ENCODE results near the gene CCND2.

CCND2 gene

DNA sequence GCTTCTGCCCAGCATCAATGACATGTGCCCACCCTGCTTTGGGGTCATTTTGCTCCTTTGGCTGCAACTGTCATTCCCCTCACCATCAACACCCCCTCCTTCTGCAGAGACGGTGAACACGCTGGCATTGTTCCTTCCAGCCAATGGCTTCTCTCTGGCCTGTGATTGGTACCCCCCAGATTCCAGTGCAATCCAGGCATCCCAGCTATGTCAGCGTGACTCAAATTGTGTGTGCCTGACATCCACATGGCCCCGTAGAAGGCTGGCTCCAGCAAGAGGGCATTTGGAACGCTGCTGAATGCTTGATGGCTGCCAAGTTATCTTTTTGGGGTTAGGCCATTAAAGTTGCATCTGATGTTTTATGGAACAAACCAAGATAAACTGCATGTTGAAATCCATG is 21.0 kb upstream of the CCND2 start:
- Histone ChIP-seq H3K27ac (no peak overlapping the region), H3K4me3 (no peak overlapping the region)

- Histone ChIP-seq H3K27ac (no peak overlapping the region), H3K4me3 (no peak overlapping the region)
These were observed 17.3 kb upstream of the CCND2 start for GRCh38 chr12:4256043-4256826.

DNA sequence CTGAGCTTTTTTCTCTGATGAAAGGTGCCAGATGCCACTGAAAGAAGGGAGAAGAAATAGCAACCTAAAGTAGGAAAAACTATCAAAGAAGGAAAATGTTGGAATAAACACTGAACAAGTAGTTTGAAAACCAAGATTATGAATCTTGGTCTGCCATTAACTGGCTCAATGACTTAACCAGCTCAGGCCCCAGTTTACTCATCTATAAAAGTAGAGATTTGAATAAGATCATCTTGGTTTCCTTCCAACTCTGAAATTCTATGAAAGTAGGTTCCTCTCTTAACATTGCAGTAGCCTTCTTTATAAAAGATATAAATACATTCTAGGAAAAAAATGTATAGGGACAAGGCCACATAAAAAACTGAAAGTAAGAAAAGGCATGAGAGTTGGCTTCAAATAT is 16.1 kb upstream of the CCND2 start:
- Histone ChIP-seq H3K4me3 (no peak overlapping the region), H3K27ac (no peak overlapping the region)

GRCh38 chr12:4259099-4259498 is 14.5 kb upstream of the CCND2 start:
- Histone ChIP-seq H3K4me3 (no peak overlapping the region), H3K27ac (no peak overlapping the region)

DNA sequence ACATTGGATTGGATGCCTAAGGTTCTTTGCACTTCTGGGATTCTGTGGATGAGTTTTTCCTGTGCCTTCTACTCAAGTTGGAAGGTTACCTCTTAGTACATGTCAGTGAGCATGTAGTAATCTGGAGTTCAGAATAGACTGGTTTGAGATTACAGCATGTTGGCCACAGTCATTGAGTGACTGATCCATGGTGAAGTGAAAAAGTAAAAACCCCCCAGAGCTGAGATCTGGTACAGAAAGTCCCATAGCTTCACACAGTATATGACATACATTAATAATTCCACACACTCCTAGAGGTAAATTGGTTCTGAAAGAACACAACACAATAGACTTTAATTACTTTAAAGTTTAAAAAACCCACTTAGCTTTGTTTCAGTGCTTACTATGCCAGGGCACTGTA is 11.9 kb upstream of the CCND2 start:
- Histone ChIP-seq H3K27ac (no peak overlapping the region), H3K4me3 (no peak overlapping the region)

GRCh38 chr12:4265280-4265679 is 8.3 kb upstream of the CCND2 start:
- Histone ChIP-seq H3K4me3 (no peak overlapping the region), H3K27ac (no peak overlapping the region)

DNA sequence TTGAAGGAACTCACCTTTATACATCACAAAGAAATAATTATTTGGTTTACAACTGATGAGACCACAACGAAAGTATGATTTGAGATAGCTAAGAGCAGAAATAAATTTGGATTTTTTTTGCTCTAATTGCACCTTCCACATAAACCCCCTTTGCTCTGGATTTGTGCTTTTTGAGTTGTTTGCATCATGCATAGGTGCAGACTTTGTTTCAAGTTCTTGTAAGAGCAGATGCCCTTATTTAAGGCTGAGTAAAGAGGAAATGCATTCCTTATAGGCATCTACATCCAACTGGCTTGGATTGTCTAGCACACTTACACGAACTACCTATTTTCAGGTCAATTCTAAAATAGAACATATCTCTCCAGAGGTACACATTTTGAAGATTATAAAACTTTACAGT is 6.6 kb upstream of the CCND2 start:
- no peak overlapping the region for H3K27ac ChIP-seq
- no peak overlapping the region for H3K4me3 ChIP-seq

DNA sequence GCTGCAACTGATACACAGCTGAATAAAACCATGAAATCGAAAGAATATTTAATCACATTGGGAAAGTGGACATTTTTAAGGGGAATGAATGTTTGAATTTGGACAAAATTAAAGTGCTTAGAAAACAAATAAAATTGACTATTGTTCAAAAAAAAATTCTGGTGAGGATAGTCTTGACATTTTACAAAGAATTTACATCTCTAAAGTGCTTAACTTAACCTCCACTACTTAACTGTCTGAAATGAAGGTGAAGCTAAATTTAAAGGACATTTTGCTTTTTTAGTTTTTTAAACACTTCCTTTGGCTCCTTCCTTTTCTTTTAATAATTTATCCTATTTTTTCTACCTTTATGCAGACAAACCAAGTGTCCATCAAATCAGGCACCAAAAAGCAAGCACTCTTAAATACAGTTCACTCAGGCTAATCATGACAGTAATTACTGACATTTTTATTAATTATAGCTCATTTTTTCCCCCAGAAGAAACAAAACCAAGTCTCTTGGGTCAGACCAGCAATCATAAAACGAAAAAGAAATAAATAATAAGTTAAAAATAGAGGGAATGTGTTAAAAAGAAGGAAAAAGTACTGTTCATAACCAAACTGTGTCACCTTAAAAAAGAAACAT is 5.7 kb upstream of the CCND2 start:
- Histone ChIP-seq H3K4me3 (no peak overlapping the region), H3K27ac (no peak overlapping the region)

GRCh38 chr12:4268329-4269181 is 5.0 kb upstream of the CCND2 start:
- Histone ChIP-seq H3K27ac (peak overlapping the region in 20 of 21 experiments; percentile 65 to 96 (median 84)), H3K4me3 (peak overlapping the region; percentile 26 to 76 (median 59))

DNA sequence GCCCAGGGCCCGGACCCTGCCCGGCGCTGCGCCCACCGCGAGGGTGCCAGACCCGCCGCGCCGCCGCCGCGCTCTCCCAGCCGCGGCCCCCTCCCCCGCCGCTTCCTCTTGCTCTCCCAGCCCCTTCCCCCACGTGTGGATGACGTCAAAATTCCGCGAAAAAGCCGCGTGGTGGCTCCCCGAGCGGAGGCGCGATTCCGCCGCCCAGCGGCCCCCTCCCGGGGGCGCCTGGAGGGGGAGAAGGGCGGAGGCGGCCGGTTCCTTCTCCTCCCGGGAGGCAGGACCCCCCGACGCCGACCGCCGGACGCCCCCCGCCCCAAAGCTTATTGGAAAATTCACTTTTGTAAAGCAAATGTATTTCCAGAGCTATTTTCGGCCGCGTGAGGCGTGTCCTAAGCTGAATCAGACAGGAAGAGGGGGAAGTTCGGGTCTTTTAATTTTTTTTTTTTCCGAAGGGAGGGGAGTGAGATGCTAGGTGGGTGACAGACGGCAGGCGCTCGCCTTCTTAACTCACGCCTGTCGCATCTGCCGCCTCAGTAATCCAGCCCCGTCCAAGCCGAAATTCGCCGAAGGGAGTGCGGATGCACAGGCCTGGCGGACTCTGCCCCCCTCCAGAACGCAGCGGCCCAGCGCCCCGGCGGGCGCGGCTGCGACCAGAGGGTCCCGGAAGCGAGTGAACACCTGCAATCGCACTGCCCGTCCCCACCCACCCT is 4.1 kb upstream of the CCND2 start:
- H3K4me3 ChIP-seq, result peak overlapping the region; percentile 26 to 76 (median 59)
- peak overlapping the region in 20 of 21 experiments; percentile 65 to 96 (median 84) for H3K27ac ChIP-seq

DNA sequence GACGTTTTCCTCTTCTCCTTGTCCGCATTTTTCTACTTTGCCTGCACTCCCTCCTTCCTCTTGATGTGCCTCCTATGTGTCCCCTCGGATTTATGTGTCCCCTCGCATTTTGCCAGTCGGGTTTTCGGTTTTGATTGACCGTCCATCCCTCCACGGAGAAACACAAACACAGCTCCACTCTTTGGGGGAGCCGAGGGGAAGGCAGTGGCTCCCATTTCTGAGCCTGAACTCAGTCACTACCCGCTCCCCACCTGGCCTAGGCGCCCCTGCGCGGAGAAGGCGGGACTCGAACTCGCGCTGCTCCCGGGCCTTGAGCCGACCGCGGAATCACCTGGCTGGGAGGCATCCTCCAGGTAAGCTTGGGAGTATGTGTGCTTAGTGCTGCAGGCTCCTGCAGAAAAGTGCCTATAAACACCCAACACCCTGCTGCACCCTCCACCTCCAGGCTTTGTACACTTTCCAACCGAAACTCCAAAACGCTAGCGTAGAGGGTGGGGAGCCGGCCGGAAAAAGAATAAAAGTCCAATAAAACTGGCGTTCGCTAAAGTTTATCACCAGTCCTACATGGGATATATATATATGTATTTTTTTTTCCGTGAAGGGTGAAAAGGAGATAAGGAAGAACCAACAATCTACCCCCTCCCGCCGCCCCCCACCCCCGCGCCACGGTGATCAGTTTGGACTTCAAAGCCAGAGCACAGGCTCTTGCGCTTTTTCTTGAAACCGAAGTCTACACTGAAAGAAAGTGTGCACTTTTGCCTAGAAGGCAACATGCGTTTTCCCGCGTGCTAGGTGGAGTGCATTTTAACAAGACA is 3.3 kb upstream of the CCND2 start:
- Histone ChIP-seq H3K4me3 (peak overlapping the region; percentile 26 to 76 (median 59)), H3K27ac (peak overlapping the region in 20 of 21 experiments; percentile 65 to 96 (median 84))

DNA sequence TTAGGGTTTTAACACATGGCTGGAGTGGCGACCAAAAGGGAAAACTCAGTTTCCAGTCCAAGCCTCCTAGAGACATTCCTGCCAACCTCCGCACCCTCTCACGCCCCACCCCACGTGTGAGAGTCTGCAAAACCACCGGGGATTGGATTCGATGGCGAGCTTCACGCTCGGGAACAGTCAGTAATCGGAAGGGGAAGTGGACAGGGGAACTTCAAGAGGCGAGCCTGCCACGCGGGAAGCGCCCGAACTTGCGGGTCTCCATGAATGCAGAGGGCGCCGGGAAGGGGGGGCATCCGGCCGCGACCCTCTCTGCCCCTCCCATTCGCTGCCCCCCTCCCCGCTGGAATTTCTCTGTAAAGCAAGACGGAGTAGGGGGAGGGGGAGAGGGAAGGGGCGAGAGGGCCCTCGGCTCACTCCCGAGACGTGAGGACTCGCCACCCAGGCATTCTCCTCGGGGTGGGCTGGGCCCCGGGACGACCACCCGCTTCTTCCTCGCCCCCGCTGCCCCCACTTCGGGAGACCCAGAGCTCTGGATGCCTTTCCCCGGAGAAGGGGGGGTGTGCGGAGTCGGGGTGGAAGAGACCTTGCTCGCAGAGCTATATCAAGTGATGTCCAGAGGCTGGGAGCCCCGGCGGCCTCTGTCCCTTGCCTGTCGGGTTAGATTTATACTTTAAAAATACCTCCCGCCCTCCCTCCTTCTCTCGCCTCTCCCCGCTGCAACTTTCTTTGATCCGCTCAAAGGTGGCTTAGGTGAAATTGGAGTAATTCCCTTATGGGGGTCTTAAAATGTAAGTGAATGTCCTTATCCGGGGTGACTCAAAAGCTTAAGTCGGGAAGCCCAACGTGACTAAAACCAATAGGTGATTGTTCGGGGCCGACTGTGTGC is 2.5 kb upstream of the CCND2 start:
- peak overlapping the region; percentile 37 to 76 (median 59) for H3K4me3 ChIP-seq
- peak overlapping the region; percentile 45 to 96 (median 83) for H3K27ac ChIP-seq

- Histone ChIP-seq H3K4me3 (peak overlapping the region; percentile 49 to 76 (median 65)), H3K27ac (peak overlapping the region in 20 of 21 experiments; percentile 67 to 96 (median 84))
These were observed 1.7 kb upstream of the CCND2 start for GRCh38 chr12:4271717-4272423.

- Histone ChIP-seq H3K27ac (peak overlapping the region in 20 of 21 experiments; percentile 1 to 96 (median 84)), H3K4me3 (peak overlapping the region; percentile 49 to 76 (median 65))
These were observed 914 bp upstream of the CCND2 start for GRCh38 chr12:4272424-4273272.

DNA sequence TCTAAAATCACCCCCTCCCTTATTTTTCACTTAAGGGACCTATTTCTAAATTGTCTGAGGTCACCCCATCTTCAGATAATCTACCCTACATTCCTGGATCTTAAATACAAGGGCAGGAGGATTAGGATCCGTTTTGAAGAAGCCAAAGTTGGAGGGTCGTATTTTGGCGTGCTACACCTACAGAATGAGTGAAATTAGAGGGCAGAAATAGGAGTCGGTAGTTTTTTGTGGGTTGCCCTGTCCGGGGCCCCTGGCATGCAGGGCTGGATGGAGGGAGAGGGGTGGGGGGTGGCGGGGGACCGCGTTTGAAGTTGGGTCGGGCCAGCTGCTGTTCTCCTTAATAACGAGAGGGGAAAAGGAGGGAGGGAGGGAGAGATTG is 300 bp upstream of the CCND2 start:
- Histone ChIP-seq H3K4me3 (peak overlapping the region; percentile 49 to 76 (median 65)), H3K27ac (peak overlapping the region in 17 of 21 experiments; percentile 29 to 96 (median 87))

GRCh38 chr12:4274396-4275015 is 944 bp downstream of the CCND2 start:
- H3K4me3 ChIP-seq, result peak overlapping the region; percentile 49 to 76 (median 65)
- peak overlapping the region in 20 of 21 experiments; percentile 52 to 96 (median 82) for H3K27ac ChIP-seq

All from skin epidermis (tissue), 12 donors.